NCI-H187 (cell line): Measurements from ENCODE around the gene ZMYND11.

Experiments used
- DNase-seq, 2 experiments: peaks; one replicate each; lab custom pipeline; 2025; lab: John Stamatoyannopoulos, UW

ZMYND11 gene

GRCh38 chr10:135132-135600 lies at the start of gene ZMYND11:
ZMYND11 (plus strand) TSS chr10:135455; CDS start chr10:180013, 44,558 bp downstream.
- peak; percentile 13 to 19 for DNase-seq

GRCh38 chr10:86031-86430 lies 49.2 kb upstream of the ZMYND11 start:
- no peak for DNase-seq

GRCh38 chr10:87177-88080 lies 47.8 kb upstream of the ZMYND11 start:
- DNase-seq = no peak

GRCh38 chr10:88253-88652 lies 47.0 kb upstream of the ZMYND11 start:
- DNase-seq = no peak

GRCh38 chr10:89248-89647 lies 46.0 kb upstream of the ZMYND11 start:
- DNase-seq = no peak

GRCh38 chr10:90161-90560 lies 45.1 kb upstream of the ZMYND11 start:
- DNase-seq = no peak

GRCh38 chr10:91313-91712 lies 43.9 kb upstream of the ZMYND11 start:
- no peak for DNase-seq

- no peak for DNase-seq
These were observed 43.1 kb upstream of the ZMYND11 start for GRCh38 chr10:92153-92552.

- DNase-seq = no peak
These were observed 42.4 kb upstream of the ZMYND11 start for GRCh38 chr10:92846-93245.

GRCh38 chr10:94613-95012 lies 40.6 kb upstream of the ZMYND11 start:
- no peak for DNase-seq

GRCh38 chr10:95356-96115 lies 39.7 kb upstream of the ZMYND11 start:
- DNase-seq = no peak

- no peak for DNase-seq
These were observed 38.8 kb upstream of the ZMYND11 start for GRCh38 chr10:96466-96865.

GRCh38 chr10:104416-104815 lies 30.8 kb upstream of the ZMYND11 start:
- no peak for DNase-seq

GRCh38 chr10:104862-105565 lies 30.2 kb upstream of the ZMYND11 start:
- DNase-seq = no peak

GRCh38 chr10:105806-106205 lies 29.4 kb upstream of the ZMYND11 start:
- no peak for DNase-seq

GRCh38 chr10:106740-107139 lies 28.5 kb upstream of the ZMYND11 start:
- no peak for DNase-seq

- no peak for DNase-seq
These were observed 23.0 kb upstream of the ZMYND11 start for GRCh38 chr10:112246-112645.

- no peak for DNase-seq
These were observed 10.4 kb upstream of the ZMYND11 start for GRCh38 chr10:124874-125273.

GRCh38 chr10:127612-128432 lies 7.4 kb upstream of the ZMYND11 start:
- DNase-seq = no peak

- no peak for DNase-seq
These were observed 5.4 kb upstream of the ZMYND11 start for GRCh38 chr10:129810-130209.
